Kidney tubule cell (primary cell): Measurements from ENCODE around the gene CHST11.

Experiments used
- DNase-seq: peaks from one replicate; pipeline ENCODE4 v3.0.0-alpha.2; 2018; ENCODE audit warnings: low spot score

Gene CHST11

GRCh38 chr12:104809251-104809650 lies 352.5 kb downstream of the CHST11 start:
- no peak for DNase-seq

DNA sequence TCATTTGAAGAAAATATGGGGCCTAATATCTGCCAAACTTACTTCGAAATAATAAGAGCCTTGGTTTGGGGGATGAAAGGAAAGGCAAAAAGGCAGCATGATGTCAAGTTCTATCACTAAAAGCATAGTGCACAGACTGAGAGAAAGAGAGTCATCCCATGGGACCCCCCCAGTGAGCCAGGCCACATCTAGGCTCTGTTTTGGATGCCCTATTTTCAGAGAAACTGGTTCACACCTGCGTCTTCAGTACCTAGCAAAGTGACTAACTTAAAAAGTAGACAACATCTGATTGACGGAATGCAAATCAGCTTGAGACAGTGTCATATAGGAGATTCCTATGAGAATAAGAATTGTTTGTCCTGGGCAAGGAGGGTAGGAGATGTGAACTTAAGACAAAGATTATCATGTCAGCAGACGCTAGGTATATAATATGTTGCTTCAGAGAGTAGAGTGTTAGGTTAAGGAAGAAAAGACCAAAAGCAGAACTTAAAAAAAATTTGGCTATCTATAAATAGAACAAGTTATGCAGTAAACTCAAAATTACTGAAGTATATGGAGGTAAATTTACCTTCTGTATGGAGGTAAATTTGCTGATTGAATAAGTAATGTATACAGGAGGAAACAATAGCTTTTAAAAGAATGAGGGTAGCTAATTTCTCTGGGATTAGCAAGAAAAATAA lies 353.1 kb downstream of the CHST11 start:
- DNase-seq = no peak
